Activated CD4-positive, alpha-beta T cell treated with anti-CD3 and anti-CD28 coated beads for 1 hour (primary cell): Measurements from ENCODE around the gene CHAT.
"Not testable (repeated sequence)": the region's sequence is repeated elsewhere in the genome, so short reads cannot be mapped to it uniquely, and the experiment has no call there.

ENCODE experiments used
- DNase-seq: peaks from one replicate; pipeline ENCODE4 v3.0.0-alpha.2; 2020

CHAT gene

GRCh38 chr10:49653273-49653929, 39.6 kb downstream of the CHAT start:
- no peak for DNase-seq

- no peak for DNase-seq
These were observed 40.3 kb downstream of the CHAT start for GRCh38 chr10:49654036-49654693.

GRCh38 chr10:49655099-49655498, 41.3 kb downstream of the CHAT start:
- DNase-seq: no peak

- no peak for DNase-seq
These were observed 43.1 kb downstream of the CHAT start for GRCh38 chr10:49656845-49657493.

- no peak for DNase-seq
These were observed 43.8 kb downstream of the CHAT start for GRCh38 chr10:49657606-49658005.

GRCh38 chr10:49661140-49661856, 47.5 kb downstream of the CHAT start:
- no peak for DNase-seq

- no peak for DNase-seq
These were observed 48.5 kb downstream of the CHAT start for GRCh38 chr10:49662169-49662830.

GRCh38 chr10:49663596-49663995, 49.8 kb downstream of the CHAT start:
- no peak for DNase-seq

GRCh38 chr10:49664006-49664841, 50.4 kb downstream of the CHAT start:
- DNase-seq: no peak

GRCh38 chr10:49664842-49665355, 51.1 kb downstream of the CHAT start:
- no peak for DNase-seq

GRCh38 chr10:49666054-49666615, 52.3 kb downstream of the CHAT start:
- no peak for DNase-seq

GRCh38 chr10:49666685-49667084, 52.8 kb downstream of the CHAT start:
- DNase-seq: no peak

GRCh38 chr10:49667991-49668390, 54.2 kb downstream of the CHAT start:
- no peak for DNase-seq

GRCh38 chr10:49668684-49669083, 54.8 kb downstream of the CHAT start:
- no peak for DNase-seq

- no peak for DNase-seq
These were observed 65.1 kb downstream of the CHAT start for GRCh38 chr10:49678827-49679479.

- no peak for DNase-seq
These were observed 65.7 kb downstream of the CHAT start, which contains the start of gene C10orf53 for GRCh38 chr10:49679480-49679893. C10orf53 (plus strand) TSS chr10:49679651; CDS start chr10:49679698, 47 bp downstream.

GRCh38 chr10:49682449-49682848, 68.6 kb downstream of the CHAT start:
- DNase-seq: not testable (repeated sequence)

GRCh38 chr10:49682879-49683278, 69.0 kb downstream of the CHAT start:
- no peak for DNase-seq

GRCh38 chr10:49686651-49687050, 72.8 kb downstream of the CHAT start:
- no peak for DNase-seq

- no peak for DNase-seq
These were observed 74.5 kb downstream of the CHAT start for GRCh38 chr10:49688261-49688846.
